GM21423 (cell line): ENCODE results near the gene ZNF266.

Experiments
- ATAC-seq: cut with Tn5 transposase; IDR thresholded peaks from one replicate; pipeline ENCODE4 v1.9.1; 2021; ENCODE audit warnings: mild to moderate bottlenecking, moderate library complexity; ENCODE audit not compliant: unreplicated experiment

ZNF266 gene

DNA sequence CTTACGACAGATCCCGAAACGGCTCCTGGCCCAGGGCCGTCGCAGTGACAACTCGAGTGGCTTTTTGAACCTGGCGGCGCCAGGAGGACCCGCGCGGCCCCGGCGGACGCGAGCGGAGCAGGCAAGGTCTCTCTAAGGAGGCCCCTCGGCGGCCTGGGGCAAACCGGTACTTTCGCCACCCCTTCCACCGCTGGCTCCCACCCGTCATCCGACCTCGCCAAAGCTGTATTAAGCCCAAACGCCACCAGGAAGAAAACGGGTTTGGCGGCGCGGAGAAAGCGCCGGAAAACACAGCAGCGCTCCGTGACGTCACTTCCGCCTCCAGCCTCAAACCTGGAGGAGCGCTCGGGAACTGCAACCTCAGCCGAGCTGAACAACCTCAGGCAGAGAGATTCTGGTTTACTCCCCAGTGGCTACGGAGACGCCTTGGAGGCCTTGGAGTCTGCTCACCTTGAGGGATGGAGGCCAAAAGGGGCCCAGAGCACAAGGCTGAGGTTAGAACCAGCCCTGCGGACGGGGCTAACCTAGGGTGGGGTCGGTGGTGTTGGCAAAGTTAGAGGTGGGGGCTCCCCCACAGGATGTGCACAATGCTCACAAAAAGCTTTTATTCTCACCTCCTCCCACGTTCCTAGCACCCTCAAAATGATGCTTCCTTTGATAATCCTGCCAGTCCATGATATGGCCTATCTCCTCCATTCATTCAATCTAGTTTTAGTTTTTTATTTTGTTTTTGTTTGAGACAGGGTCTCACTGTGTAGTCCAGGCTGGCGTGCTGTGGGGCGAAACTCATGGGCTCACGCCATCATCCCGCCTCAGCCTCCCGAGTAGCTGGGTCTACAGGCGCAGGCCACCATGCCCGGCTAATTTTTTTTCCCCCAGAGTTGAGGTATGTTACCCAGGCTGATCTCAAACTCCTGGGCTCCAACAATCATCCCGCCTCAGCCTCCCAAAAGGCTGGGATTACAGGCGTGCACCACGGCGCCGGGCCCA lies at the start of gene ZNF266:
ZNF266 (minus strand) TSS at position 295 of the 990 bp plus-strand sequence. CDS start 15,484 bp downstream, outside the sequence.
- peak; percentile 94 for ATAC-seq

DNA sequence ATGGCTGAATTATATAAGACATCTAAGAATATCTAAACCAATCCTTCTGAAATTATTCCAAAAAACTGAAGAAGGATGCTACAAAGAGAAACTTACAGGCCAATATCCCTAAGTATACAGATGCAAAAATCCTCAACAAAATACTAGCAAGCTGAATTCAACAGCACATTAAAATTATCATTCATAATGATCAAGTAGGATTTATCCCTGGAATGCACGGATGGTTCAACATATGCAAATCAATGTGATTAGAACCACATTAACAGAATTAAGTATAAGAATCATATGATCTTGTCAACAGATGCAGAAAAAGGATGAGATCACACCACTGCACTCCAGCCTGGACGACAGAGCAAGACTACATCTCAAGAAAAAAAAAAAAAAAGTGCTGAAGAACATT lies 49.8 kb upstream of the ZNF266 start:
- no peak for ATAC-seq

- ATAC-seq, result no peak
Measured at GRCh38 chr19:9474975-9475374, 39.6 kb upstream of the ZNF266 start.

GRCh38 chr19:9467161-9467560 lies 31.8 kb upstream of the ZNF266 start:
- ATAC-seq, result no peak

GRCh38 chr19:9461938-9462337 lies 26.6 kb upstream of the ZNF266 start:
- ATAC-seq, result no peak

GRCh38 chr19:9456018-9456689 lies 20.8 kb upstream of the ZNF266 start:
- no peak for ATAC-seq

- no peak for ATAC-seq
Measured at GRCh38 chr19:9453953-9454352, 18.6 kb upstream of the ZNF266 start.

DNA sequence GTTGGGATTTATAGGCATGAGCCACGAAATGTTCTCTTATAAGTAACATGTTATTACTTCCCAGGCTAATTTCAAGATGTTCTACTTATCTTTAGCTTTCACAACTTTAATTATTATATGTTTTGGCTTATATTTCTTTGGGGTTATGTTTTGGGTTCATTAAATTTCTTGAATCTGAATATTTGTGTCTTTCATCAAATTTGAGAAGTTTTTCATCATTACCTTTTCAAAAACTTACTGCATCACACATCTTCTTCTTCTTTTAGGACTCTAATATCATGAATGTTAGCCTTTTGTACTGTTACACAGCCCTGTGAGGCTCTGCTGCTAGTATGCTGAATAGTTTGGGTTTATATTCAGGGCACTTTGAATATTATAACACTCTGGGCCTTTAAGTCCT lies 9.7 kb upstream of the ZNF266 start:
- ATAC-seq, result no peak

DNA sequence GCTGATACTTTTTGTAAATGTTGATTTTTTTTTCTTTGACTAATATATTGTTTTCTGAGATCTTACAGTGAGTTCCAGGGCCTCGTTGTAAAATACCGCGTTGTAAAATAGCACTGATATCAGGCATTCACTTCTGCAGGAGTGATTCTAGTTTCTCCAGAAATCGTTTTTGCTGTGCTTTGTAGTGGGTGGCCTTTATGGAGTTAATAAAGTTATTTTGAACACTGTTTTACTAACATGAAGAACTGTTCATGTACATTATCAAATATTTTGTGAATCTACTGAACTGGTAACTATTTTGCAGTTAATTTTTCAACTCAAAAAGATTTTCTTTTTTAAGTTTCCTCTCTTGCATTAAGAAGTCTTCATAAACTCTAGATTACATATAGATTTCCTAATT lies 985 bp upstream of the ZNF266 start:
- no peak for ATAC-seq

GRCh38 chr19:9431475-9431874 lies 3.9 kb downstream of the ZNF266 start:
- ATAC-seq, result no peak

- no peak for ATAC-seq
Measured at GRCh38 chr19:9430444-9430843, 4.9 kb downstream of the ZNF266 start.

GRCh38 chr19:9427941-9428340 lies 7.4 kb downstream of the ZNF266 start:
- ATAC-seq, result no peak

GRCh38 chr19:9413240-9413954 lies 22.0 kb downstream of the ZNF266 start:
- no peak for ATAC-seq

DNA sequence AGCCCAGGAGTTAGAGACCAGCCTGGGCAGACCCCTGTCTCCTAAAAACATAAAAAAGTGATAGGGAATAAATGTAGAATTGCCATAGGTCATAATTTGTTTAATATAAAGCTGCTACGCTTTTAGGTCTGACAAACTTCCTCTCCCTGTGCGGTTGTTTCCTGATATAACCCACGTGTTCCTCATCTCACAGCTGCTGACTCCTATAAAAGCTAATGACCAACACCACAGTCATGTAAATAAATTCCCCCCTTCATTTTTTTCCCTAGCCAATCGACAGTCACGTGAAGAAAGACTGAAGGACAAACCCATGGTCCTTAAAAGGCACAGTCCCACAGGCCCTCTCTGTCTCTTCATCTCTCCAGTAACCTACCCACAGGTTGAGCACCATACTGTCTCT lies 27.5 kb downstream of the ZNF266 start:
- no peak for ATAC-seq

GRCh38 chr19:9406798-9407352 lies 28.5 kb downstream of the ZNF266 start:
- no peak for ATAC-seq

- no peak for ATAC-seq
Measured at GRCh38 chr19:9381361-9381785, 54.0 kb downstream of the ZNF266 start.

DNA sequence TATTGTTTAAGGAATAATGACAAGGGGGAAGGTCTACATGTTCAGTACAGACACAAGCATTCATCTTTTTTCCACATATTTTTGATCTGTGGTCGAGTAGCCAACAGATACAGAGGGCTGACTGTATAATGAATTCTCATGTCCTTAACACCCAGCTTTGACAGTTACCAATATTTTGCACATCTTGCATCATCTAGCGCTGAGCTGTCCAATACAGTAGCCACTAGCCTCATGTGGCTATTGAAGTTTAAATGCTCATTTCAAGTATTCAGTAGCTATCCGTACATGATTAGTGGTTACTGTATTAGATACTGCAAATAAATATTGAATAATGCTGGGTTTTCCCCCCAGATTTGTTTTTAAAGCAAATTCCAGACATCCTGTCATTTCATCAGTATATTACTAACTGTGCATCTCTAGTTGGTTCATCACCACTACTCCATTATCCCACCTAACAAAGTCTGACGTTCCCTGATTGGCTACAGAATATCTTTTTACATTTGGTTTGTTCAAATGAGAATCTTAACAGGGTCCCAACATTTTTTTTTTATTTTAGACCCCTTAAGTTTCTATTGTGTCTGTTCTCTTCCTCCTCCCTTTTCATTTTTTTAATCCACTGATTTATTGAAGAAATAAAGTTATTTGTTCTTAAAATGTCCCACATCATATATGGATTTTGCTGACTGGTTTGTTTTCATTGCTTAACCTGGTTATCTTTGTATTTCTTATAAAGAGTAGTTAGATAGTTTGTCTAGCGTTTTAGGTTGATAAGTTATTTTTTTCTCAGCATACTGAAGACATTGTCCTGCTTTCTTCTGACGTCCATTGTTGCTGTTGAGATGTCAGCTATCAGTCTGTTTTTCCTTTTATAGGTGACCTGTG lies 64.4 kb downstream of the ZNF266 start:
- ATAC-seq, result no peak

- ATAC-seq, result no peak
Measured at GRCh38 chr19:9362905-9363304, 72.5 kb downstream of the ZNF266 start, which contains the start of gene ZNF177. Gene ZNF177 (plus strand): TSS chr19:9363013. CDS start chr19:9378312, 15,299 bp downstream.
